ENCODE results near the gene KRT9. TPM values are rescaled to one million over a fixed set of nuclear protein-coding genes. Genes with fewer than 3 reads are reported as not detected.

The KRT9 gene
- total RNA-seq, 1 donor from 2014 or later, result 0.16 TPM

- ATAC-seq, result peak; percentile 74
Measured at GRCh38 chr17:41579484-41580243, 7.8 kb upstream of the KRT9 start.

GRCh38 chr17:41578971-41579370 lies 7.1 kb upstream of the KRT9 start:
- ATAC-seq, result no peak

GRCh38 chr17:41578538-41578937 lies 6.7 kb upstream of the KRT9 start:
- no peak for ATAC-seq

- ATAC-seq, result peak; percentile 81
Measured at GRCh38 chr17:41576740-41577139, 4.9 kb upstream of the KRT9 start.

GRCh38 chr17:41575336-41575735 lies 3.5 kb upstream of the KRT9 start:
- ATAC-seq, result no peak

- no peak for ATAC-seq
Measured at GRCh38 chr17:41567317-41567716, 4.5 kb downstream of the KRT9 start.

- ATAC-seq, result no peak
Measured at GRCh38 chr17:41565338-41565737, 6.5 kb downstream of the KRT9 start.

GRCh38 chr17:41563607-41564170 lies 8.2 kb downstream of the KRT9 start:
- ATAC-seq, result no peak

GRCh38 chr17:41561554-41561953 lies 10.3 kb downstream of the KRT9 start:
- ATAC-seq, result no peak

- ATAC-seq, result no peak
Measured at GRCh38 chr17:41559548-41559947, 12.3 kb downstream of the KRT9 start.

GRCh38 chr17:41556931-41557330 lies 14.9 kb downstream of the KRT9 start:
- ATAC-seq, result peak; percentile 33

- ATAC-seq, result no peak
Measured at GRCh38 chr17:41556306-41556705, 15.6 kb downstream of the KRT9 start.

GRCh38 chr17:41555105-41555887 lies 16.6 kb downstream of the KRT9 start:
- peak; percentile 16 for ATAC-seq

GRCh38 chr17:41553987-41554680 lies 17.7 kb downstream of the KRT9 start:
- no peak for ATAC-seq

GRCh38 chr17:41553176-41553575 lies 18.7 kb downstream of the KRT9 start:
- ATAC-seq, result no peak

GRCh38 chr17:41552455-41552854 lies 19.4 kb downstream of the KRT9 start:
- no peak for ATAC-seq

GRCh38 chr17:41551365-41551764 lies 20.5 kb downstream of the KRT9 start:
- ATAC-seq, result no peak

- no peak for ATAC-seq
Measured at GRCh38 chr17:41549596-41550039, 22.2 kb downstream of the KRT9 start.

- ATAC-seq, result peak; percentile 75
Measured at GRCh38 chr17:41548844-41549595, 22.8 kb downstream of the KRT9 start.

GRCh38 chr17:41547921-41548843 lies 23.7 kb downstream of the KRT9 start:
- ATAC-seq, result peak; percentile 87

GRCh38 chr17:41547378-41547841 lies 24.4 kb downstream of the KRT9 start:
- ATAC-seq, result peak; percentile 9
